HEK293 (cell line): ENCODE measurements around the gene PGGHG.

Experiments used
- KLF7 ChIP-seq: fragments of 450-650 bp; formaldehyde crosslinking; IDR thresholded peaks from 2 replicates; pipeline ENCODE4 v1.5.1; 2016; ENCODE audit warnings: missing biosample characterization, missing genetic modification characterization, borderline replicate concordance
- ZNF10 ChIP-seq: fragments of 450-650 bp; formaldehyde crosslinking; IDR thresholded peaks from 2 replicates; pipeline ENCODE4 v1.5.1; 2017; ENCODE audit warnings: missing biosample characterization, missing genetic modification characterization
- ZNF155 ChIP-seq: fragments of 450-650 bp; formaldehyde crosslinking; IDR thresholded peaks from 2 replicates; pipeline ENCODE4 v1.5.1; 2016; ENCODE audit warnings: missing biosample characterization, missing genetic modification characterization
- ZNF202 ChIP-seq: fragments of 450-650 bp; formaldehyde crosslinking; IDR thresholded peaks from 2 replicates; pipeline ENCODE4 v1.5.1; 2016; ENCODE audit warnings: missing biosample characterization, missing genetic modification characterization, borderline replicate concordance
- ZNF274 ChIP-seq, 2 experiments: fragments of 200-500 bp in 1 of 2; fragments of 450-650 bp in 1 of 2; sonication (Bioruptor generic) in 1 of 2; formaldehyde crosslinking in 1 of 2; IDR thresholded peaks; 2 replicates each; pipeline versions ENCODE4 v1.5.1 to v1.6.1; 2014 to 2016; ENCODE audit warnings: borderline replicate concordance in 1 of 2, inconsistent platforms in 1 of 2, low read length in 1 of 2, missing biosample characterization in 1 of 2, missing genetic modification characterization in 1 of 2
- ZNF335 ChIP-seq: fragments of 450-650 bp; formaldehyde crosslinking; conservative IDR thresholded peaks from 2 replicates; pipeline ENCODE4 v1.5.1; 2016; ENCODE audit warnings: missing biosample characterization, missing genetic modification characterization
- ZNF423 ChIP-seq: fragments of 450-650 bp; formaldehyde crosslinking; IDR thresholded peaks from 2 replicates; pipeline ENCODE4 v1.5.1; 2016; ENCODE audit warnings: missing biosample characterization, missing genetic modification characterization
- ZNF530 ChIP-seq: fragments of 450-650 bp; formaldehyde crosslinking; IDR thresholded peaks from 2 replicates; pipeline ENCODE4 v1.5.1; 2016; ENCODE audit warnings: low read depth, missing biosample characterization, missing genetic modification characterization
- ZNF660 ChIP-seq: fragments of 450-650 bp; IDR thresholded peaks from 2 replicates; pipeline ENCODE4 v1.5.1; 2018; ENCODE audit warnings: missing biosample characterization, mild to moderate bottlenecking, missing genetic modification characterization
- ZSCAN23 ChIP-seq: fragments of 450-650 bp; formaldehyde crosslinking; IDR thresholded peaks from 2 replicates; pipeline ENCODE4 v1.5.1; 2016; ENCODE audit warnings: missing biosample characterization, missing genetic modification characterization
- TF ChIP-seq, protein P1 (sequence below): fragments of 450-650 bp; formaldehyde crosslinking; IDR thresholded peaks from 2 replicates; pipeline ENCODE4 v1.5.1; 2016; ENCODE audit warnings: missing biosample characterization, missing genetic modification characterization
- TF ChIP-seq, protein P2 (sequence below): fragments of 450-650 bp; formaldehyde crosslinking; IDR thresholded peaks from 2 replicates; pipeline ENCODE4 v1.5.1; 2016; ENCODE audit warnings: missing biosample characterization, missing genetic modification characterization
- TF ChIP-seq, protein P3 (sequence below): fragments of 450-650 bp; formaldehyde crosslinking; IDR thresholded peaks from 2 replicates; pipeline ENCODE4 v1.5.1; 2016; ENCODE audit warnings: missing biosample characterization, missing genetic modification characterization
- TF ChIP-seq, protein P4 (sequence below): fragments of 450-650 bp; formaldehyde crosslinking; IDR thresholded peaks from 2 replicates; pipeline ENCODE4 v1.5.1; 2016; ENCODE audit warnings: missing biosample characterization, missing genetic modification characterization

DNA sequence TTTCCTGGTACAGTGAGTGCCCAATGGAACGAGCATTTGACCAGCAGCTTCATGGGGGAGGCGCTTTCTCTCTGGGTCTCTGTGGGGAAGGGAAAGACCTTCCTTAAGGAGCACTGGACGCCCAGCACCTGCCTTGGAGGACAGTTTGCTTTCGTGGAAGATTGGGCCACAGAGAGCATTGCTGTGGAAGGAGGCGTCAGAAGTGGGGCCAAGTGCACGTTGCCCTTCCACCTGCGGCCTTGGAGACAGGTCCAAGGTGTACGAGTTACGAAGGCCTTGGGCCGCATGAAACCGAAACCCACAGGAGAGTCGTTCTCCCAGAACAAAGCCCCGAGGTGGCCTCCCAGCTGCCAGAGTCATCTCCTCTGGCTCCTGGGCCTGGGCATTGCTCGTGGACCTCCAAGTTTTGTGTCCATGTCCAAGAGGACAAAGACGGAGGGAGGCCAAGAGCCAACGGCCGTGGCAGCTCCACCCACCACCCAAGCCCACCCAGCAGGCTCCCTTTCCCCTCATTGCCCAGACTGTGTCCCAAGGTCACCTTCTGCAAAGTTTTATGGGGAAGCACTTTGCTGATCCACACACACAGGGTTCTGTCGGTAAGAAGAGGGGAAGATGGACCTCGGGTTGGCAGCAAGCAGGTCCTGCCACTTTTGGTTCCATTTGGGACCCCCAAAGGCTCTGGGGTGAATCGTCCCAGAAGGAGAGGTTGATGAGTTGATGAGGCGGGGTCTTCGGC, 16.6 kb upstream of the PGGHG start:
- TF ChIP-seq ZNF202 (tag by site-specific recombination) (no peak), ZNF530 (tag by site-specific recombination) (no peak), ZNF274 (IDR thresholded peaks at IDR 0.05; ENCODE audit: low read length) (no peak), ZNF274 (tag by site-specific recombination; IDR thresholded peaks at IDR 0.05; ENCODE audit: borderline replicate concordance) (no peak), ZNF10 (tag by site-specific recombination) (no peak), ZNF335 (tag by site-specific recombination) (no peak), ZNF155 (tag by site-specific recombination) (no peak), ZNF660 (tag by site-specific recombination) (no peak), ZNF423 (tag by site-specific recombination) (no peak), KLF7 (no peak), ZSCAN23 (no peak)
- TF ChIP-seq, protein P1, sequence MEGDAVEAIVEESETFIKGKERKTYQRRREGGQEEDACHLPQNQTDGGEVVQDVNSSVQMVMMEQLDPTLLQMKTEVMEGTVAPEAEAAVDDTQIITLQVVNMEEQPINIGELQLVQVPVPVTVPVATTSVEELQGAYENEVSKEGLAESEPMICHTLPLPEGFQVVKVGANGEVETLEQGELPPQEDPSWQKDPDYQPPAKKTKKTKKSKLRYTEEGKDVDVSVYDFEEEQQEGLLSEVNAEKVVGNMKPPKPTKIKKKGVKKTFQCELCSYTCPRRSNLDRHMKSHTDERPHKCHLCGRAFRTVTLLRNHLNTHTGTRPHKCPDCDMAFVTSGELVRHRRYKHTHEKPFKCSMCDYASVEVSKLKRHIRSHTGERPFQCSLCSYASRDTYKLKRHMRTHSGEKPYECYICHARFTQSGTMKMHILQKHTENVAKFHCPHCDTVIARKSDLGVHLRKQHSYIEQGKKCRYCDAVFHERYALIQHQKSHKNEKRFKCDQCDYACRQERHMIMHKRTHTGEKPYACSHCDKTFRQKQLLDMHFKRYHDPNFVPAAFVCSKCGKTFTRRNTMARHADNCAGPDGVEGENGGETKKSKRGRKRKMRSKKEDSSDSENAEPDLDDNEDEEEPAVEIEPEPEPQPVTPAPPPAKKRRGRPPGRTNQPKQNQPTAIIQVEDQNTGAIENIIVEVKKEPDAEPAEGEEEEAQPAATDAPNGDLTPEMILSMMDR: no peak
- TF ChIP-seq, protein P2, sequence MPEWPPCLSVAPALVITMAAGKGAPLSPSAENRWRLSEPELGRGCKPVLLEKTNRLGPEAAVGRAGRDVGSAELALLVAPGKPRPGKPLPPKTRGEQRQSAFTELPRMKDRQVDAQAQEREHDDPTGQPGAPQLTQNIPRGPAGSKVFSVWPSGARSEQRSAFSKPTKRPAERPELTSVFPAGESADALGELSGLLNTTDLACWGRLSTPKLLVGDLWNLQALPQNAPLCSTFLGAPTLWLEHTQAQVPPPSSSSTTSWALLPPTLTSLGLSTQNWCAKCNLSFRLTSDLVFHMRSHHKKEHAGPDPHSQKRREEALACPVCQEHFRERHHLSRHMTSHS (tag by site-specific recombination): no peak
- TF ChIP-seq, protein P3, sequence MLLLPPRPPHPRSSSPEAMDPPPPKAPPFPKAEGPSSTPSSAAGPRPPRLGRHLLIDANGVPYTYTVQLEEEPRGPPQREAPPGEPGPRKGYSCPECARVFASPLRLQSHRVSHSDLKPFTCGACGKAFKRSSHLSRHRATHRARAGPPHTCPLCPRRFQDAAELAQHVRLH (tag by site-specific recombination): no peak
- TF ChIP-seq, protein P4, sequence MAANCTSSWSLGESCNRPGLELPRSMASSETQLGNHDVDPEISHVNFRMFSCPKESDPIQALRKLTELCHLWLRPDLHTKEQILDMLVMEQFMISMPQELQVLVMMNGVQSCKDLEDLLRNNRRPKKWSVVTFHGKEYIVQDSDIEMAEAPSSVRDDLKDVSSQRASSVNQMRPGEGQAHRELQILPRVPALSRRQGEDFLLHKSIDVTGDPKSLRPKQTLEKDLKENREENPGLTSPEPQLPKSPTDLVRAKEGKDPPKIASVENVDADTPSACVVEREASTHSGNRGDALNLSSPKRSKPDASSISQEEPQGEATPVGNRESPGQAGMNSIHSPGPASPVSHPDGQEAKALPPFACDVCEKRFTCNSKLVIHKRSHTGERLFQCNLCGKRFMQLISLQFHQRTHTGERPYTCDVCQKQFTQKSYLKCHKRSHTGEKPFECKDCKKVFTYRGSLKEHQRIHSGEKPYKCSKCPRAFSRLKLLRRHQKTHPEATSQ (tag by site-specific recombination): no peak
